Sigmoid colon (tissue), 4 donors: ENCODE measurements around the gene CSRP2.

Source experiments
- EP300 ChIP-seq, 4 donors: sonication (generic); formaldehyde crosslinking; IDR thresholded peaks; one replicate each; pipeline ENCODE4 v1.6.1; 2017; ENCODE audit warnings: antibody characterized with exemption in 4 of 4
- POLR2A ChIP-seq, 2 donors: fragments of 450-650 bp; IDR thresholded peaks; one replicate each; pipeline ENCODE4 v1.6.1; 2016; ENCODE audit warnings: antibody characterized with exemption in 2 of 2, mild to moderate bottlenecking in 2 of 2, moderate library complexity in 2 of 2
- TF ChIP-seq, protein P1 (sequence below), 4 experiments: fragments of 450-650 bp in 3 of 4; fragments of 200-600 bp in 1 of 4; IDR thresholded peaks; one replicate each; pipeline ENCODE4 v1.5.1; 2016 to 2019; ENCODE audit warnings: antibody characterized with exemption in 4 of 4, mild to moderate bottlenecking in 3 of 4, moderate library complexity in 2 of 4

DNA sequence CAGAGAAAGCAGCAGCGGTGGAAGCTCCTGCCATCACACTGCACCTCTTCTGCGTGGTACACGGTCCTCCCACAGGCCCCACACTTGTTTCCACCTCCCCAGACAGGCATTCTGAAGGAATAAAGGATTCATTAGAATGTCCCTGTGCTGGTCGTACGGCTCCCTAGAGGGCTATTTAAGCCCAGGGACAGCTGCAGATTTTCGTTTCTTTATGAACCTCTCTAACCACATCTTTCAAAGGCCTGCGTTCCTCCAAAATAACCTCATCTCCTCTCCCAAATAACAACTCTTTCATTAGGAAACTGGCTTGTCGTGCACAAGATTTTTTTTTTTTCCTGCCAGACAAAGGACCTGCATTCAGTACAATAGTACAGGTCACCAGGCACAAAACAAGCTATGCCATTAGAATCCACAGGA, 12.7 kb downstream of the CSRP2 start:
- TF ChIP-seq, protein P1, sequence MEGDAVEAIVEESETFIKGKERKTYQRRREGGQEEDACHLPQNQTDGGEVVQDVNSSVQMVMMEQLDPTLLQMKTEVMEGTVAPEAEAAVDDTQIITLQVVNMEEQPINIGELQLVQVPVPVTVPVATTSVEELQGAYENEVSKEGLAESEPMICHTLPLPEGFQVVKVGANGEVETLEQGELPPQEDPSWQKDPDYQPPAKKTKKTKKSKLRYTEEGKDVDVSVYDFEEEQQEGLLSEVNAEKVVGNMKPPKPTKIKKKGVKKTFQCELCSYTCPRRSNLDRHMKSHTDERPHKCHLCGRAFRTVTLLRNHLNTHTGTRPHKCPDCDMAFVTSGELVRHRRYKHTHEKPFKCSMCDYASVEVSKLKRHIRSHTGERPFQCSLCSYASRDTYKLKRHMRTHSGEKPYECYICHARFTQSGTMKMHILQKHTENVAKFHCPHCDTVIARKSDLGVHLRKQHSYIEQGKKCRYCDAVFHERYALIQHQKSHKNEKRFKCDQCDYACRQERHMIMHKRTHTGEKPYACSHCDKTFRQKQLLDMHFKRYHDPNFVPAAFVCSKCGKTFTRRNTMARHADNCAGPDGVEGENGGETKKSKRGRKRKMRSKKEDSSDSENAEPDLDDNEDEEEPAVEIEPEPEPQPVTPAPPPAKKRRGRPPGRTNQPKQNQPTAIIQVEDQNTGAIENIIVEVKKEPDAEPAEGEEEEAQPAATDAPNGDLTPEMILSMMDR (IDR thresholded peaks at IDR 0.05), result no peak
- TF ChIP-seq POLR2A (IDR thresholded peaks at IDR 0.05) (no peak), EP300 (IDR thresholded peaks at IDR 0.05) (no peak)
